NT2/D1 (cell line): ENCODE results near the gene OR8A1.

Experiments
- DNase-seq: peaks from one replicate; pipeline ENCODE4 v3.0.0-alpha.2; 2011; ENCODE audit warnings: low read depth, low spot score
- H3K27me3 ChIP-seq: 2 replicates; pipeline ENCODE4 v1.6.0; 2011; ENCODE audit warnings: mild to moderate bottlenecking; ENCODE audit not compliant: insufficient read length, insufficient read depth
- H3K36me3 ChIP-seq: 2 replicates; pipeline ENCODE4 v1.6.1; 2011; ENCODE audit warnings: mild to moderate bottlenecking, low read length, mixed read lengths; ENCODE audit not compliant: insufficient read depth, insufficient read length
- H3K4me1 ChIP-seq: 2 replicates; pipeline ENCODE4 v1.5.1; 2011; ENCODE audit not compliant: insufficient read depth, insufficient read length
- H3K4me3 ChIP-seq: 2 replicates; pipeline ENCODE4 v1.5.1; 2011; ENCODE audit warnings: low read depth; ENCODE audit not compliant: insufficient read length
- H3K9ac ChIP-seq: 2 replicates; pipeline ENCODE4 v1.6.0; 2011; ENCODE audit warnings: low read depth; ENCODE audit not compliant: insufficient read length
- H3K9me3 ChIP-seq: 2 replicates; pipeline ENCODE4 v1.5.1; 2011; ENCODE audit warnings: mild to moderate bottlenecking, low read length; ENCODE audit not compliant: insufficient read depth
- SUZ12 ChIP-seq: IDR thresholded peaks from 2 replicates; pipeline ENCODE4 v1.6.1; 2011; ENCODE audit not compliant: insufficient read length, insufficient read depth; ENCODE audit errors: extremely low read depth
- YY1 ChIP-seq: IDR thresholded peaks from 2 replicates; pipeline ENCODE4 v1.6.1; 2011; ENCODE audit not compliant: insufficient read length, insufficient read depth
- ZNF274 ChIP-seq: IDR thresholded peaks from 2 replicates; pipeline ENCODE4 v1.6.1; 2011; ENCODE audit warnings: mild to moderate bottlenecking, low read depth, low read length

Gene OR8A1

DNA sequence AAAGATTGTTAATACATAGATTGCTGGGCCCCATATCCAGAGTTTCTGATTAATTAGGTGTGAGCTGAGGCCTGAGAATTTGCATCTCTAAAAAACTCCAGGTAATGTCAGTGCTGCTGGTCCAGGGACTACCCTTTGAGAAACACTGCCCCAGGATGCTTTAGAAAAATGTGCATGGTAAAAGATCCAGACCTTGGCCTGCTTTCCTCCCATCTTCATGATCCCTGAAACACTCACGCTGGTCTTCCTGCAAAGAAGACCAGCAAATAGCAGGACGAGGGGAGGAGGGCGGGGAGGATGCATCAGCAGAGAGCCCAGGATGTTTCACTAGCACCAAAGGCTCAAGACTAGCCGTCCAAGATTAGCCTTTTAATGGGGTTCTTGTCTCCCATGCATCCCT lies at the start of gene OR8A1:
Gene OR8A1, plus strand, starts transcription at position 301 of the 400 bp plus-strand sequence. CDS start 123 bp downstream, outside the sequence.
- no peak within 1 kb of the TSS for H3K9ac ChIP-seq
- TF ChIP-seq ZNF274 (no peak), YY1 (no peak), SUZ12 (no peak)
- no peak for DNase-seq
- H3K27me3 ChIP-seq, result no peaks in the 10 kb centered on the region
- H3K36me3 ChIP-seq, result no peaks in the 10 kb centered on the region
- no peaks in the 10 kb centered on the region for H3K4me1 ChIP-seq
- no peak within 1 kb of the TSS for H3K4me3 ChIP-seq
- no peaks in the 10 kb centered on the region for H3K9me3 ChIP-seq

DNA sequence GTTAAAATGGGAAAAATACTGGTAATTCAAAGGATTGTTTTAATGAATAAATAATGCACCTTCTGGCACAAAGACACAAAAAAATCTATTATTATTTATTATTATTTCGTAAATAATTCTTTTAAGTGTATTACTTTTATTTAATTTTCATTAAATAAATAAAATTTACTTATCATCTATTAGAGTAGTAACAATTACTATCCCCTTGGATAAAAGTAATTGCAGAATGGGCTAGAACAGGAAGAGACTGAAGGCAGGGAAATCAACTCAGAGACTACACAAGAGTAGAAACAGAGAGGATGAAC lies 49.3 kb upstream of the OR8A1 start:
- Histone ChIP-seq H3K9ac (no peak overlapping the region), H3K9me3 (no peaks in the 10 kb centered on the region), H3K4me3 (no peak overlapping the region), H3K4me1 (no peaks in the 10 kb centered on the region), H3K36me3 (no peaks in the 10 kb centered on the region), H3K27me3 (no peaks in the 10 kb centered on the region)
- TF ChIP-seq ZNF274, result no peak
- no peak for TF ChIP-seq SUZ12
- no peak for DNase-seq

DNA sequence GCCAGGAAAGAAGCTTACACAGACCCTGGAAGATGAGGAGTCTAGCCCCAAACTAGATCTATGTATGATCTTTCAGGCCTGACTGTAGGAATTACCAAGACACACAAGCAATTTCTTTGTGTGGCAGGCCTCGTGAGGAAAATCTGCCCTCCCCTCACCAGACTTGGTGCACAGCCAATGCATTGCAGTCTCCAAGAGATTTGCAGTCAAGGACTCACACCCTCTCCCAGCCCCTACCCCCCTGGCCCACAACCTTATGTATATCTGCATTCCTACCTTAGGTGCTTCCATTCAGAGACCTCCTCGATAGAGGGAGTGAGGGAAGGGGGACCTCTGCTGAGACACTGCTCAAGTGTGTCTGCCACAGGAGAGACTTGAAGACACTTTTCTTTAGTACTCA lies 36.2 kb upstream of the OR8A1 start:
- Histone ChIP-seq H3K27me3 (no peaks in the 10 kb centered on the region), H3K9ac (no peak overlapping the region), H3K4me1 (no peaks in the 10 kb centered on the region), H3K4me3 (no peak overlapping the region), H3K9me3 (no peaks in the 10 kb centered on the region), H3K36me3 (no peaks in the 10 kb centered on the region)
- TF ChIP-seq ZNF274 (no peak), YY1 (no peak), SUZ12 (no peak)
- no peak for DNase-seq

DNA sequence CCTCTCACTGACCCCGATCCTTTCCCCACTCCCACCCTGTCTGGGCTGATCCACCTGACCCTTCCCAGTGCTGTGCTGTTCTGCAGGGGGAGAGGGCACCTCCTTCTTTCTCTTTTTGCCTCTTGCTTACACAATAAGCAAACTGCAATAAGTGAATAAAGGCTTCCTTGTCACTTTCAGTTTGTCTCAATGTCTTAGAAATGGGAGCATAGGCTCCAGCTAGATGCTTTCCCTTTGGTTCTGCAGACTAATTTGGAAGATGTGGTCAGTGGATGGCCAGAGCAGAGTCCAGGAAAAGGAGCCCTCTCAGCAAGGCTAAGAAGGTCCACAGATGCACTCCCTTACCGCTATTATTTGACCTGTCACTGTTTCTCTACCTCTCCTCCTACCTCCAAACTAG lies 35.7 kb upstream of the OR8A1 start:
- Histone ChIP-seq H3K9ac (no peak overlapping the region), H3K4me1 (no peaks in the 10 kb centered on the region), H3K27me3 (no peaks in the 10 kb centered on the region), H3K4me3 (no peak overlapping the region), H3K36me3 (no peaks in the 10 kb centered on the region), H3K9me3 (no peaks in the 10 kb centered on the region)
- TF ChIP-seq ZNF274, result no peak
- TF ChIP-seq SUZ12, result no peak
- no peak for TF ChIP-seq YY1
- DNase-seq, result no peak

DNA sequence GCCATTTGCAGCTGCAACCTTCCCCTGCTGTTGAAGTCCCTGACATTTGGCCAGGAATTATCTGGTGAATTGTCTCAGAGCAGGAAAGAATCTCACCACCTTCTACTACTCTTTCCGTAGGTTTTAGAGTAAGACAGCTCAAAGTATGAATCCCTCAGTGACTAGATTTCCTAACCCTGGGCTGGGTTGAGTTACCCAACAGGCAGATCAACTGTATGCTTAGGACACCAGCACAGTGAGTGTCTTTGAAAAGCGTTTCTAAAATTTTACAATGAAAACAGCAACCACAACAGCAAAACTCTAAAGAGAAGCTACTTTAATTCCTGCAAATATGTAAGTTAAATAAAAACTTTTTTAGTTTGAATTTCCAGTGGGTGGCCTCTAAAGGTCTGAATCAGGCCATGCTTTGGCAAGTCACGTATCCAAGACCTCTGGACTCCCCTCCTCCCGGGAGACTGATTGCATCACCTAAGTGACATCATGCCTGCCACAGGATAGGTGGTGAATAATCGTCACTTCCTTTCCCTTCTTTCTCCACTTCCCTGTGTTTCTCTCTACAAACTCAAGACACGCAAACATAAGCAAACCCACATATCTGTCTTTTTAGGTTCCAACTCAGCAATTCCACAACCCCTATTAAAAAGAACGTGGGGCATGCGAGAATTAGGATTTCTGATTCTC lies 34.1 kb upstream of the OR8A1 start:
- no peaks in the 10 kb centered on the region for H3K9me3 ChIP-seq
- DNase-seq, result no peak
- TF ChIP-seq ZNF274, result no peak
- no peak for TF ChIP-seq YY1
- no peak for TF ChIP-seq SUZ12
- no peaks in the 10 kb centered on the region for H3K36me3 ChIP-seq
- no peaks in the 10 kb centered on the region for H3K4me1 ChIP-seq
- H3K4me3 ChIP-seq, result no peak overlapping the region
- no peak overlapping the region for H3K9ac ChIP-seq
- no peaks in the 10 kb centered on the region for H3K27me3 ChIP-seq

DNA sequence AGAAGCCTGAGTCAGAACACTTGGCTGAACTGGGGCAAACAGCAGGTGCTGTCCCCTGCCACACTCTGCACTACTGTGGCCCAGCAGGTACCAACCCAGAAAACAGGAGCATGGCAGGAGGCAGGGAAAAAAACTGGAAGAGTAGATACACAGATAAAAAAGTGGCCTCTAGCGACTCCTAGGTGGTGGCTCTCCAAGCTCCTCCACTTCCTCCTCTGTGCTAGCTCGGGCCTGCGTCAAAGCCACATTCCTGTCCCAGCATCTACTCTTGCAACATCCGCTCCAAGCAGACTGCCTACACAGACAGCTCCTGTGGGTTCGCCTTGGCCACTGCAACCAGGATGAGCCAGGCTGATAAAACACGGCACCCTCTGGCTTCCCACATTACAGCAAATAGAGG lies 33.3 kb upstream of the OR8A1 start:
- TF ChIP-seq YY1 (no peak), ZNF274 (no peak), SUZ12 (no peak)
- H3K27me3 ChIP-seq, result no peaks in the 10 kb centered on the region
- DNase-seq, result peak; percentile 9
- no peak overlapping the region for H3K4me3 ChIP-seq
- no peaks in the 10 kb centered on the region for H3K36me3 ChIP-seq
- no peaks in the 10 kb centered on the region for H3K4me1 ChIP-seq
- no peak overlapping the region for H3K9ac ChIP-seq
- H3K9me3 ChIP-seq, result no peaks in the 10 kb centered on the region

DNA sequence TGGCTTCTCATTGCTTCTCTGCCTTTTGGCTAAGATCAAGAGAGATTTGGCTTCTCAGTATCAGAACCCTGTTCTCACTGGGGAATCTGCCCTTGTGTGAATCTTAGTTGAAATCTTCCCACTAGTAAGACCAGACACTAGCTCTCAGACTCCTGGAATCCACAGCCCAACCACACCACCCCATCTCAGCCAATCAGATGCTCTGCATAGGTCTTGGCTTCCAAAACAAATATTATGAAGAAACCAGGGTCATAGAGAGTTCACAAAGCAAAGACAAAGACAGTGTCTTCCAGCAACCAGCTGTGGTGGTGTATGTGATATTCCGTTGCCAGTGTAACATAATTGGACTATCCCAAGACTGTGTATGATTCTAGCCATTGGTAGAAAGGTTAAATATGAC lies 31.8 kb upstream of the OR8A1 start:
- Histone ChIP-seq H3K36me3 (no peaks in the 10 kb centered on the region), H3K9ac (no peak overlapping the region), H3K4me3 (no peak overlapping the region), H3K9me3 (no peaks in the 10 kb centered on the region), H3K4me1 (no peaks in the 10 kb centered on the region), H3K27me3 (no peaks in the 10 kb centered on the region)
- TF ChIP-seq ZNF274 (no peak), YY1 (no peak), SUZ12 (no peak)
- no peak for DNase-seq
